T-helper 2 cell (primary cell): ENCODE results near the gene OR5B2.
"Not testable (repeated sequence)": the region's sequence is repeated elsewhere in the genome, so short reads cannot be mapped to it uniquely, and the experiment has no call there.

Experiments used
- DNase-seq, 5 experiments: peaks; one replicate each; pipeline versions ENCODE4 v3.0.0 to v3.0.0-alpha.2; 2012 to 2022
- total RNA-seq, 2 donors: gene quantifications; one replicate each; lab custom pipeline; 2026; lab: John Stamatoyannopoulos, UW

OR5B2 gene
- total RNA-seq, result 0 reads per million in 2 donors

GRCh38 chr11:58428021-58428420 is at the start of gene OR5B2:
TSS of gene OR5B2 (minus strand) at chr11:58428121. CDS start at chr11:58423261, 4,860 bp downstream.
- no peak for DNase-seq

- DNase-seq, result no peak
Measured at GRCh38 chr11:58471892-58472291, 44.0 kb upstream of the OR5B2 start.

GRCh38 chr11:58466293-58466692 is 38.4 kb upstream of the OR5B2 start:
- DNase-seq, result no peak

GRCh38 chr11:58465690-58466089 is 37.8 kb upstream of the OR5B2 start:
- no peak for DNase-seq

- no peak for DNase-seq
Measured at GRCh38 chr11:58451585-58451984, 23.7 kb upstream of the OR5B2 start.

GRCh38 chr11:58446294-58446693 is 18.4 kb upstream of the OR5B2 start:
- DNase-seq, result no peak

- no peak for DNase-seq
Measured at GRCh38 chr11:58444300-58444699, 16.4 kb upstream of the OR5B2 start.

GRCh38 chr11:58442136-58442535 is 14.2 kb upstream of the OR5B2 start, which contains the start of gene OR5B12:
TSS of gene OR5B12 (minus strand) at chr11:58442236. CDS start at chr11:58440151, 2,085 bp downstream.
- DNase-seq, result no peak

GRCh38 chr11:58438486-58438885 is 10.6 kb upstream of the OR5B2 start:
- DNase-seq, result no peak

GRCh38 chr11:58434217-58434616 is 6.3 kb upstream of the OR5B2 start:
- no peak for DNase-seq

GRCh38 chr11:58433638-58434203 is 5.8 kb upstream of the OR5B2 start:
- no peak for DNase-seq

- DNase-seq, result no peak
Measured at GRCh38 chr11:58429273-58429672, 1.4 kb upstream of the OR5B2 start.

GRCh38 chr11:58406774-58407173 is 21.1 kb downstream of the OR5B2 start, which contains the start of gene OR5B3:
TSS of gene OR5B3 (minus strand) at chr11:58406874. CDS start at chr11:58403409, 3,465 bp downstream.
- no peak for DNase-seq

- DNase-seq, result not testable (repeated sequence)
Measured at GRCh38 chr11:58399622-58400021, 28.3 kb downstream of the OR5B2 start.

- no peak for DNase-seq
Measured at GRCh38 chr11:58395581-58395980, 32.3 kb downstream of the OR5B2 start.

- DNase-seq, result no peak
Measured at GRCh38 chr11:58394195-58394594, 33.7 kb downstream of the OR5B2 start.

- DNase-seq, result no peak
Measured at GRCh38 chr11:58392746-58393145, 35.2 kb downstream of the OR5B2 start.

- no peak for DNase-seq
Measured at GRCh38 chr11:58391879-58392278, 36.0 kb downstream of the OR5B2 start.

- no peak for DNase-seq
Measured at GRCh38 chr11:58390551-58391063, 37.3 kb downstream of the OR5B2 start.
